ENCODE data around the gene GAK. TPM values are rescaled to one million over a fixed set of nuclear protein-coding genes. Genes with fewer than 3 reads are reported as not detected.

The GAK gene
- polyA plus RNA-seq, 1 experiment = 17.0 TPM

DNA sequence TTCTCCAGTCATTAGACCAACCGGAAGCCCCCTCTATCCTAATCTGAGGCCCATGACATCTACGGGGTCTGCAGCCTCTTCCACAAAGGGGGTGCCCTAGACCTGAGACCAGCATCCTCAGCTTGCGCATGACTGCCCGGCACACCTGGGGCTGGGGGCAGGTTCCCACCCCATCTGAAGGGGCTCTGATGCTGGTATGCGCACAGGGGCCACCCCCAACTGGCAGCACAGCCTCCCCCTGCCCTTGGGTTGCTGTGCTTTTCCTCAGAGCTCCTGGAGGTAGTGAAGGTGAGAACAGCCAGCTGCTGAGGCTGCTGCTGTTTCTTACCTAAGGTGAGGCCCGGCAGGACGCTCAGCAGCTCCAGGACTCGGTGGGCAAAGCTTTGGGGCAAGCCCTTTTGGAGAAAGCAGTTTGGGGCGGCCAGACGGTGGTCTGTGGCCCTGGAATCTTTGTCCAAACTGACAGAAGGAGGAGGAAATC, 87.3 kb downstream of the GAK start:
- DNase-seq (ENCODE audit: low read depth, low spot score) = no peak
- POLR2A ChIA-PET = interaction anchor here (0.5 to 0.7 kb wide), 2 partner anchors 65 to 83 kb away, joined by 3 read pairs; no protein-coding TSS in a partner anchor
- CTCF ChIA-PET = no interaction called here
- H3K27me3 ChIP-seq (ENCODE audit: control insufficient read depth, insufficient read depth, low read length) = no peaks in the 10 kb centered on the region
- TF ChIP-seq, protein P1, sequence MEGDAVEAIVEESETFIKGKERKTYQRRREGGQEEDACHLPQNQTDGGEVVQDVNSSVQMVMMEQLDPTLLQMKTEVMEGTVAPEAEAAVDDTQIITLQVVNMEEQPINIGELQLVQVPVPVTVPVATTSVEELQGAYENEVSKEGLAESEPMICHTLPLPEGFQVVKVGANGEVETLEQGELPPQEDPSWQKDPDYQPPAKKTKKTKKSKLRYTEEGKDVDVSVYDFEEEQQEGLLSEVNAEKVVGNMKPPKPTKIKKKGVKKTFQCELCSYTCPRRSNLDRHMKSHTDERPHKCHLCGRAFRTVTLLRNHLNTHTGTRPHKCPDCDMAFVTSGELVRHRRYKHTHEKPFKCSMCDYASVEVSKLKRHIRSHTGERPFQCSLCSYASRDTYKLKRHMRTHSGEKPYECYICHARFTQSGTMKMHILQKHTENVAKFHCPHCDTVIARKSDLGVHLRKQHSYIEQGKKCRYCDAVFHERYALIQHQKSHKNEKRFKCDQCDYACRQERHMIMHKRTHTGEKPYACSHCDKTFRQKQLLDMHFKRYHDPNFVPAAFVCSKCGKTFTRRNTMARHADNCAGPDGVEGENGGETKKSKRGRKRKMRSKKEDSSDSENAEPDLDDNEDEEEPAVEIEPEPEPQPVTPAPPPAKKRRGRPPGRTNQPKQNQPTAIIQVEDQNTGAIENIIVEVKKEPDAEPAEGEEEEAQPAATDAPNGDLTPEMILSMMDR (IDR thresholded peaks at IDR 0.05; ENCODE audit: low read depth, low read length) = no peak
- peaks cover 14% of the 10 kb centered on the region; the same call in 1 of the 2 replicates for H3K9me3 ChIP-seq (ENCODE audit: control insufficient read depth, insufficient read depth, low read length)
- no peak overlapping the region for H3K27ac ChIP-seq (ENCODE audit: low read depth, low read length)
- no peak overlapping the region for H3K4me3 ChIP-seq (ENCODE audit: low read depth, low read length)

DNA sequence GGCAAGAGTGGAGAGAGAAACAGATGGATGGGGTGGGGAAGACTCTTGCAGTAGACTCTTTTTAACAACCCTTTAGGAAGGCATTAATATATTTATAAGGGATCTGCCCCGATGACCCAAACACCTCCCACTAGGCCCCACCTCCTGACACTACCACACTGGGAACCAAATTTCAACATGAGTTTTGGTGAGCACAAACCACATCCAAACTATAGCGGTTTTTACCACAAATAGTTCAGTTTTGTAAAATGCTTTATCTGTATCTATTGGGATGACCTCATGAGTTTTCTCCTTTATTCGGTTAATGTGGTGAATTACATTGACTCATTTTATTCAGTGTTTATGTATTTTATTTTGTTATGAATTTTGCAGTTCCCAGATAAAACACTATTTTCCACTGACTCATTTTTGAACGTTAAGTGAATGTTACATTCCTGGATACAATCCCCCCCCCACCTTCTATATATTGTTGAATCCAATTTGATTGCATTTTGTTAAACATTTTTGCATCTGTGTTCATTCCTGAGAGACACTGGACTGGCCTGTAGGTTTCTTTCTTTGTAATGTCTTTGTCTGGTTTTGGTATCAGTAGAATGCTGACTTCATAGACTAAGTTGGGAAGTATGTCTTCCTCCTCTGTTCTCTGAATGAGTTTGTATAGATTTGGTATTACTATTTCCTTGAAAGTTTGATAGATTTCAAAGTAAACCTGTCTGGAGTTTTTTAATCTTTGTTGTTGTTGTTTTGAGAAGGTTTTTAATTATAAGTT, 92.3 kb downstream of the GAK start:
- ChIA-PET POLR2A (no interaction called here), CTCF (no interaction called here)
- DNase-seq (ENCODE audit: low read depth, low spot score) = no peak
- H3K4me3 ChIP-seq (ENCODE audit: low read depth, low read length) = no peak overlapping the region
- H3K27me3 ChIP-seq (ENCODE audit: control insufficient read depth, insufficient read depth, low read length) = no peaks in the 10 kb centered on the region
- H3K9me3 ChIP-seq (ENCODE audit: control insufficient read depth, insufficient read depth, low read length) = peaks cover 36% of the 10 kb centered on the region
- TF ChIP-seq, protein P1 (IDR thresholded peaks at IDR 0.05; ENCODE audit: low read depth, low read length) = no peak
- H3K27ac ChIP-seq (ENCODE audit: low read depth, low read length) = no peak overlapping the region

DNA sequence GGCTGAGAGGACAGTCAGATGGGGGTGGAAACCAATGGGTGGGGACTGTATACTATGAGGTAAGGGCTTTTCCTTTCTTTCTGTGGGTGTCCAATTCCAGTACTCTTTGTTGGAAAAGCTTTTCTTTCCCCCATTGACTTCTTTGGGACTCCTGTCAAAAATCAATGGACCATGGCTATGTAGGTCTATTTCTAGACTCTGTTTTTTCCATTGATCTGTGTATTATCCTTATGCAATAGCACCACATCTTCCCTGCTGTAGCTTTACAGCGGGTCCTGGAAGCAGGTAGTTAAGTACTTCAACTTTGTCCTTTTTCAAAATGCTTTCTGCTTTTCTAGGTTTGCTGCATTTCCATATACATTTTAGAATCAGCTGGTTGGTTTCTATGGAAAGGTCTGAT, 94.3 kb downstream of the GAK start:
- POLR2A ChIA-PET = no interaction called here
- no peak for DNase-seq (ENCODE audit: low read depth, low spot score)
- TF ChIP-seq, protein P1 (IDR thresholded peaks at IDR 0.05; ENCODE audit: low read depth, low read length) = no peak
- CTCF ChIA-PET = no interaction called here
- H3K27me3 ChIP-seq (ENCODE audit: control insufficient read depth, insufficient read depth, low read length) = peaks cover 10% of the 10 kb centered on the region
- H3K4me3 ChIP-seq (ENCODE audit: low read depth, low read length) = no peak overlapping the region
- H3K9me3 ChIP-seq (ENCODE audit: control insufficient read depth, insufficient read depth, low read length) = peaks cover 34% of the 10 kb centered on the region
- H3K27ac ChIP-seq (ENCODE audit: low read depth, low read length) = no peak overlapping the region

DNA sequence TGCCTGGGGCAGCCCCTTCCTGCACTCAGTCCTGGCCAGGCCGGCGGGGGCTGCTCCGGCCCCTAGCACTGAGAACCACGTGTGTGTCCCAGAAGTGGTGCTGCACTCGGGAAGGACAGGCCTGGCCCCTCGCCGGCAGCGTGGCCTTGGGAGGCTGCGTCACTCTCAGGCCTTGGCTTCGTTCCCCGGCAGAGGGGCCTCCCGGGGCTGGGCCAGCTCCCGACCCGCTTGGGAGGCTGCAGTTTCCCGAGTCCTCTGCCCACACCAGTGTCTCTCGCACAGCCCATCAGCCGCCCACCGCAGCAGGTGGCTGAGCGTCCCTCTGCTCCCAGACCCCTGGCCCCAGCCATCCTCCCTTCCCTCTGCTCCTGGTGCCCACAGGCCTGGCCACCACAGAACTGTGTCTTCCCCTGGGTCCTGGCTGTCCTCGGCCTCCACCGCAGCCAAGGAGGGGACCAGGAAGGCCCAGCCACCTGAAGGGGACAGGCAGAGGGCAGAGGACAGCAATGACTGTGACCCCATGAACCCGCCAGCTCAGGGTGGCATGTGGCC, 95.3 kb downstream of the GAK start:
- ChIA-PET POLR2A (interaction anchor here (0.6 kb wide), 1 partner anchor 140 kb away, joined by 4 read pairs; no protein-coding TSS in a partner anchor), CTCF (no interaction called here)
- H3K4me3 ChIP-seq (ENCODE audit: low read depth, low read length) = no peak overlapping the region
- H3K9me3 ChIP-seq (ENCODE audit: control insufficient read depth, insufficient read depth, low read length) = peaks cover 43% of the 10 kb centered on the region
- no peak overlapping the region for H3K27ac ChIP-seq (ENCODE audit: low read depth, low read length)
- no peak for DNase-seq (ENCODE audit: low read depth, low spot score)
- peaks cover 17% of the 10 kb centered on the region for H3K27me3 ChIP-seq (ENCODE audit: control insufficient read depth, insufficient read depth, low read length)
- TF ChIP-seq, protein P1 (IDR thresholded peaks at IDR 0.05; ENCODE audit: low read depth, low read length) = no peak

DNA sequence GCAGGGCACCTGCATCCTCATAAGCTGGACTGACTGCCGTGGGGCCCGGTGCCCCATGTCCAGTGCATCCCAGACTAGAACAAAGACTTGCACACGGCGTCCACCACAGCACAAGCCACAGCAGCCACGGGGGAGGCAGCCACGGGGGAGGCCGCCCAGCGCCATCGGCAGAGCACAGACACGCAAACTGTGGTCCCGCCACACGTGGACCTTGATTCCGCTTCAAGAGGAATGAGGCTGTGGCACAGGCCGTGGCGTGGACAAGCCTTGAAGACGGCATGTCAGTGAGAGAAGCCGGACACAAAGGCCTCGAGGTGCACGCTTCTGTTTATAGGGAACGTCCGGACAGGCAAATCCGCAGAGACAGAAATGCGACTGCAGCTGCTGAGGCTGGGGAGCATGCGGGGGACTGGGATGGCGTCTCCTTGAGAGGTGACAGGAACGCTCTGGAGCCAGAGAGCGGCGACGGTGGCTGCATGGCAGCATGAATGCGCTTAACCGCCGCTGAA, 96.1 kb downstream of the GAK start:
- Histone ChIP-seq H3K27ac (ENCODE audit: low read depth, low read length) (no peak overlapping the region), H3K4me3 (ENCODE audit: low read depth, low read length) (no peak overlapping the region), H3K9me3 (ENCODE audit: control insufficient read depth, insufficient read depth, low read length) (peaks cover 51% of the 10 kb centered on the region), H3K27me3 (ENCODE audit: control insufficient read depth, insufficient read depth, low read length) (peaks cover 23% of the 10 kb centered on the region)
- no peak for DNase-seq (ENCODE audit: low read depth, low spot score)
- POLR2A ChIA-PET = interaction anchor here (0.6 kb wide), 1 partner anchor 139 kb away, joined by 4 read pairs; no protein-coding TSS in a partner anchor
- TF ChIP-seq, protein P1 (IDR thresholded peaks at IDR 0.05; ENCODE audit: low read depth, low read length) = no peak
- CTCF ChIA-PET = no interaction called here
